Measurements from ENCODE around the gene ZNF689. TPM values are rescaled to one million over a fixed set of nuclear protein-coding genes. Genes with fewer than 3 reads are reported as not detected.

The ZNF689 gene
- total and polyA plus RNA-seq, 2 of the 13 experiments (the other 11 are each of a cell fraction or from before 2014, with no cell fraction given), result 9.7 to 19.5 TPM

DNA sequence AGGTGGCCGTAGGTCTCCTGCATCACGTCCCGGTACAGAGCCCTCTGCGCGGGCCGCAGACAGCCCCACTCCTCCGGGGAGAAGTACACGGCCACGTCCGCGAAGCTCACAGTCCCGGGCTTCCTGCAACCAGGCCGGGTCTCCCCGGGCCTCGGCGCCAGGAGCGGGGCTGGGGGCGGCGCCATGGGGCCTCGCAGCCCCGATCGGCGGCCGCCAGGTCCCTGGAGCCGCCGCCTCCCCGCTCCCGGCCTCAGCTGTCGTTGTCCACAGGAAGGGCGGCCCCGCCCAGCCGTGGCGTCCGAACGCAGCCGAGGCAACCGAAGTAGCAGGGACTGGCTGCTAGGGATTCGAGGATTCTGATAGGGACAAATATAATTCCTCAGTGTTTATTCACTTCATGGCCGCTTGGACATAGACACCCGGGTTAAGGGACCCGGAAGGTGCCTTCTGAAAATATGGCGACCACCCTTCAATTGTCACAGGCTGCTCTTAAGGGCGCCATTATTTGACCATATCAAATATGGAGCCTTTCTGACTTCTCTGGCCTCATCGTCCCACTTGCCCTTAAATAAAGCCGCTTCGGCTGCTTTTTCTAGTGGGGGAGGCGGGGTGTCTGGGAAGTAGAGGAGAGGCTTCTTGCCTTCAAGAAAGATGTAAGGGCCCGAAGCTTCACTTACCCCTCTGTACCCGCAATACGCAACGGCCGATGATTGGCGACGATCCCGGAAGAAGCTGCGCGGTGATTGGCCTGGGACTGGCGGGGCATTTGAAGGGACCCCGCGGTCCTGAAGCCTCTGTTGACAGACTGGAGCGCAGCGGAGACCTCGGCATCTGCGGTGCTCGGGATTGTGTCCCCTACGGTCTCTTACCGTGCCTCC is 38.5 kb downstream of the ZNF689 start, which contains the start of gene ZNF688 (continued):
- TF ChIP-seq ATF7 (IDR thresholded peaks at IDR 0.05) (no peak), ATF7 (CRISPR knock-in tag; IDR thresholded peaks at IDR 0.05) (peak; percentile 8; the same call in 1 of the 2 replicates), ETV5 (CRISPR knock-in tag; IDR thresholded peaks at IDR 0.05; ENCODE audit: borderline replicate concordance) (no peak; the same call in 1 of the 2 replicates), ZBTB7A (CRISPR knock-in tag; IDR thresholded peaks at IDR 0.05) (no peak; the same call in none of the 2 replicates), EED (CRISPR knock-in tag; IDR thresholded peaks at IDR 0.05) (peak; percentile 66; the same call in 1 of the 2 replicates), ATF7-NPFF (CRISPR knock-in tag; IDR thresholded peaks at IDR 0.05; ENCODE audit: low read depth) (peak; percentile 72; the same call in 1 of the 2 replicates), SUZ12 (IDR thresholded peaks at IDR 0.05; ENCODE audit: low read depth, low read length) (no peak), ARHGAP35 (CRISPR knock-in tag; IDR thresholded peaks at IDR 0.05; ENCODE audit: borderline replicate concordance) (0 out of 2 replicates have a peak, but pooled peaks have one; percentile 64), EZH2 (conservative IDR thresholded peaks at IDR 0.05; ENCODE audit: low read depth, low read length) (no peak), CBX2 (IDR thresholded peaks at IDR 0.05; ENCODE audit: low read depth, low read length) (no peak), CBX2 (CRISPR knock-in tag; IDR thresholded peaks at IDR 0.05; ENCODE audit: low read depth) (no peak), GTF2F1 (IDR thresholded peaks at IDR 0.05; ENCODE audit: low read length) (no peak), HDAC6 (IDR thresholded peaks at IDR 0.05; ENCODE audit: low read depth, low read length) (no peak), IKZF1 (IDR thresholded peaks at IDR 0.05) (no peak), ZNF441 (CRISPR knock-in tag; IDR thresholded peaks at IDR 0.05; ENCODE audit: borderline replicate concordance) (peak; percentile 58; the same call in 1 of the 2 replicates), ZBTB3 (CRISPR knock-in tag; IDR thresholded peaks at IDR 0.05; ENCODE audit: borderline replicate concordance, low read depth) (no peak), EEA1 (CRISPR knock-in tag; IDR thresholded peaks at IDR 0.05; ENCODE audit: borderline replicate concordance) (peak; percentile 86; the same call in 1 of the 2 replicates), CEBPG (CRISPR knock-in tag; IDR thresholded peaks at IDR 0.05) (no peak), PLRG1 (conservative IDR thresholded peaks at IDR 0.05) (no peak)
- TF ChIP-seq, protein P1, sequence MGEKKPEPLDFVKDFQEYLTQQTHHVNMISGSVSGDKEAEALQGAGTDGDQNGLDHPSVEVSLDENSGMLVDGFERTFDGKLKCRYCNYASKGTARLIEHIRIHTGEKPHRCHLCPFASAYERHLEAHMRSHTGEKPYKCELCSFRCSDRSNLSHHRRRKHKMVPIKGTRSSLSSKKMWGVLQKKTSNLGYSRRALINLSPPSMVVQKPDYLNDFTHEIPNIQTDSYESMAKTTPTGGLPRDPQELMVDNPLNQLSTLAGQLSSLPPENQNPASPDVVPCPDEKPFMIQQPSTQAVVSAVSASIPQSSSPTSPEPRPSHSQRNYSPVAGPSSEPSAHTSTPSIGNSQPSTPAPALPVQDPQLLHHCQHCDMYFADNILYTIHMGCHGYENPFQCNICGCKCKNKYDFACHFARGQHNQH (CRISPR knock-in tag; IDR thresholded peaks at IDR 0.05), result peak; percentile 62; the same call in 1 of the 2 replicates
- TF ChIP-seq, protein P2, sequence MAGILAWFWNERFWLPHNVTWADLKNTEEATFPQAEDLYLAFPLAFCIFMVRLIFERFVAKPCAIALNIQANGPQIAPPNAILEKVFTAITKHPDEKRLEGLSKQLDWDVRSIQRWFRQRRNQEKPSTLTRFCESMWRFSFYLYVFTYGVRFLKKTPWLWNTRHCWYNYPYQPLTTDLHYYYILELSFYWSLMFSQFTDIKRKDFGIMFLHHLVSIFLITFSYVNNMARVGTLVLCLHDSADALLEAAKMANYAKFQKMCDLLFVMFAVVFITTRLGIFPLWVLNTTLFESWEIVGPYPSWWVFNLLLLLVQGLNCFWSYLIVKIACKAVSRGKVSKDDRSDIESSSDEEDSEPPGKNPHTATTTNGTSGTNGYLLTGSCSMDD (CRISPR knock-in tag; IDR thresholded peaks at IDR 0.05), result no peak
- TF ChIP-seq, protein P3, sequence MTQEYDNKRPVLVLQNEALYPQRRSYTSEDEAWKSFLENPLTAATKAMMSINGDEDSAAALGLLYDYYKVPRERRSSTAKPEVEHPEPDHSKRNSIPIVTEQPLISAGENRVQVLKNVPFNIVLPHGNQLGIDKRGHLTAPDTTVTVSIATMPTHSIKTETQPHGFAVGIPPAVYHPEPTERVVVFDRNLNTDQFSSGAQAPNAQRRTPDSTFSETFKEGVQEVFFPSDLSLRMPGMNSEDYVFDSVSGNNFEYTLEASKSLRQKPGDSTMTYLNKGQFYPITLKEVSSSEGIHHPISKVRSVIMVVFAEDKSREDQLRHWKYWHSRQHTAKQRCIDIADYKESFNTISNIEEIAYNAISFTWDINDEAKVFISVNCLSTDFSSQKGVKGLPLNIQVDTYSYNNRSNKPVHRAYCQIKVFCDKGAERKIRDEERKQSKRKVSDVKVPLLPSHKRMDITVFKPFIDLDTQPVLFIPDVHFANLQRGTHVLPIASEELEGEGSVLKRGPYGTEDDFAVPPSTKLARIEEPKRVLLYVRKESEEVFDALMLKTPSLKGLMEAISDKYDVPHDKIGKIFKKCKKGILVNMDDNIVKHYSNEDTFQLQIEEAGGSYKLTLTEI (CRISPR knock-in tag; conservative IDR thresholded peaks at IDR 0.05), result no peak
- TF ChIP-seq, protein P4, sequence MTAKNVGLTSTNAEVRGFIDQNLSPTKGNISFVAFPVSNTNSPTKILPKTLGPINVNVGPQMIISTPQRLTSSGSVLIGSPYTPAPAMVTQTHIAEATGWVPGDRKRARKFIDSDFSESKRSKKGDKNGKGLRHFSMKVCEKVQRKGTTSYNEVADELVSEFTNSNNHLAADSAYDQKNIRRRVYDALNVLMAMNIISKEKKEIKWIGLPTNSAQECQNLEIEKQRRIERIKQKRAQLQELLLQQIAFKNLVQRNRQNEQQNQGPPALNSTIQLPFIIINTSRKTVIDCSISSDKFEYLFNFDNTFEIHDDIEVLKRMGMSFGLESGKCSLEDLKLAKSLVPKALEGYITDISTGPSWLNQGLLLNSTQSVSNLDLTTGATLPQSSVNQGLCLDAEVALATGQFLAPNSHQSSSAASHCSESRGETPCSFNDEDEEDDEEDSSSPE (CRISPR knock-in tag; IDR thresholded peaks at IDR 0.05), result peak; percentile 99
- TF ChIP-seq, protein P5, sequence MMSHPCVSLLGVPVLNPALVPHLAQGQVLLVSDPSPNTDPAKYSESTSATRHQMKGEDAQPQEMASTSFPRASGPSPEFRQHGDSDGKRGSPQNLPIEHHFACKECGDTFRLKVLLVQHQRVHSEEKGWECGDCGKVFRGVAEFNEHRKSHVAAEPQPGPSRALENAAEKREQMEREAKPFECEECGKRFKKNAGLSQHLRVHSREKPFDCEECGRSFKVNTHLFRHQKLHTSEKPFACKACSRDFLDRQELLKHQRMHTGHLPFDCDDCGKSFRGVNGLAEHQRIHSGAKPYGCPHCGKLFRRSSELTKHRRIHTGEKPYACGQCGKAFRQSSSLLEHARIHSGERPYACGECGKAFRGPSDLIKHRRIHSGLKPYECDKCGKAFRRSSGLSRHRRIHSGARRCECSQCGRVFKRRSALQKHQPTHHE (CRISPR knock-in tag; IDR thresholded peaks at IDR 0.05; ENCODE audit: borderline replicate concordance), result no peak

All from HepG2 (cell line).